Esophagus squamous epithelium (tissue), 4 donors: ENCODE results near the gene NDUFA1.
"Not testable (repeated sequence)": the region's sequence is repeated elsewhere in the genome, so short reads cannot be mapped to it uniquely, and the experiment has no call there.

Experiments
- CTCF ChIP-seq, 6 experiments: fragments of 450-650 bp in 4 of 6; fragments of 200-600 bp in 2 of 6; sonication (generic) in 2 of 6; IDR thresholded peaks; one replicate each; pipeline ENCODE4 v1.5.1; 2016 to 2019; ENCODE audit warnings: antibody characterized with exemption in 6 of 6, mild to moderate bottlenecking in 4 of 6, moderate library complexity in 4 of 6
- POLR2A ChIP-seq, 4 donors: fragments of 450-650 bp; IDR thresholded peaks; one replicate each; pipeline ENCODE4 v1.6.1; 2017; ENCODE audit warnings: antibody characterized with exemption in 4 of 4, mild to moderate bottlenecking in 4 of 4, moderate library complexity in 3 of 4

- TF ChIP-seq POLR2A, CTCF (IDR thresholded peaks at IDR 0.05): not testable (repeated sequence)
Measured at GRCh38 chrX:119922391-119922790, 50.8 kb downstream of the NDUFA1 start.
